NCI-H1694 (cell line): ENCODE results near the gene NUTM2F.
"Not testable (repeated sequence)": the region's sequence is repeated elsewhere in the genome, so short reads cannot be mapped to it uniquely, and the experiment has no call there.

Experiments
- DNase-seq: peaks from one replicate; lab custom pipeline; 2025; lab: John Stamatoyannopoulos, UW

The NUTM2F gene

DNA sequence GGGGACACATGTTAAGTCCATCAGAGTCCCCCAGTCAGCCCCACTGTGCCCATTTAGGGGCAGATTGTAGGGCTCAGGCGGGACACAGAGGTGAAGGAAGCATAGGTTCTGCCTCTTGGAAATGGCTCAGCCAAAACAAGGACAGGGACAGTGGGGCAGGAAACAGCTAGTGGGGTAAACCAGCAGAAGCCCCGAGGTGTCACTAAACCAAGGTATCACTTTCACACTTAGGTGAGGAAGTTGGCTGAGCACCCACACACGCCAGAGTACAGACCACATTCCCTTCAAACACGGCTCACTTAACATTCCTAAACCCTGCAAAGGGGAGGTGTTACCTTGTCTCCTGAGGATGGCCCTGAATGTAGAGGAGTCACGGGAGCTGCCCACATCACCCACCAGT, 12.2 kb downstream of the NUTM2F start:
- not testable (repeated sequence) for DNase-seq

- DNase-seq, result not testable (repeated sequence)
These were observed 13.1 kb downstream of the NUTM2F start for GRCh38 chr9:94315034-94315984.

- DNase-seq, result no peak
These were observed 25.1 kb downstream of the NUTM2F start for GRCh38 chr9:94303321-94303720.

GRCh38 chr9:94302426-94302825, 26.0 kb downstream of the NUTM2F start:
- no peak for DNase-seq

- DNase-seq, result no peak
These were observed 26.9 kb downstream of the NUTM2F start for GRCh38 chr9:94301583-94301982.

GRCh38 chr9:94300470-94301301, 27.8 kb downstream of the NUTM2F start:
- no peak for DNase-seq

- no peak for DNase-seq
These were observed 29.4 kb downstream of the NUTM2F start for GRCh38 chr9:94298949-94299599.

- no peak for DNase-seq
These were observed 38.8 kb downstream of the NUTM2F start for GRCh38 chr9:94289691-94290090.

DNA sequence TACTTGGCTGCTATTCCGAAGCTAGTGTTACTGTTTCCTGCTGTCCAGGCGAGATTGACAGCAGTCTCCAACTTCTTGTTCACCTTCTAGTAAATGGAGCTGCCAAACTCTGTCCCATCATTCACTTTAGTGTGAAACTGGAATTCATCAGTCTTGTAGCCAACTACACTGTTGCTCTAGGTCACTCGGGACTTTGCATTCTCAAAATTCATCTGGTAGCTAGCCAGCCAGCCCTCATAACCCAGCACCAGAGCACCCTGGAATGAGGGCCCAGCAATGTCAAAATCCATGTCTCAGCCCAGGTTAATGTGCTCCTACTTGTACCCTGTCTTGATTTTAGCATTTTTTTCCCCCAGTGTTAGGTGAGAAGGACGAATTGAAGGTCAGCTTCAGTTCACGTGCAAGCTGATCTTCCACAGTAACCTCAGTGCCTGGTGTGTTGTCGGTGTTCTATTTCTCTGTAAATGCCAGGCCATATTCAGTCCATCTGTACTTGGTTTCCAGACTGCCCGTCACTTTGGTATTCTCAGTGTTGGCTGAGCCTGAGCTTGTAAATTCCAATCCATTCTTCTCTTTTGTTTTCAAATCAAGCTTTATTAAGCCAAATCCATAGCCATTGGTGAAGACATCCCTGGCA, 40.4 kb downstream of the NUTM2F start:
- no peak for DNase-seq

DNA sequence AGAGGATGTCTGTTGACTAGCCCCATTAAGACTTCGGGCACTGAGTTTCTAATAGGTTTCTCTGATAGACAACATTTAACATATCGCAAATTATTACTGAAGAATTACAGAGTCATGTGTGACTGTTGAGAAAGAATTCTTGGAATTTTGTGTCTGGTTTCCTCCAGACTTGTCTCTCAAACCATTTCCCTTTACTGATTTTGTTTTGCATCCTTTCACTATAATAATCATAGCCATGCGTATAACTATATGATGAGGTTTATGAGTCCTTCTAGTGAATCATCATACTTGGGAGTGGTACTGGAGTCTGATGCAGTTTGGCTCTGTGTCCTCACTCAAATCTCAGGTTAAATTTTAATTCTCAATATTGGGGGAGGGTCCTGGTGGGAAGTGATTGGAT, 42.3 kb downstream of the NUTM2F start:
- no peak for DNase-seq

- DNase-seq, result no peak
These were observed 47.3 kb downstream of the NUTM2F start for GRCh38 chr9:94281101-94281500.

DNA sequence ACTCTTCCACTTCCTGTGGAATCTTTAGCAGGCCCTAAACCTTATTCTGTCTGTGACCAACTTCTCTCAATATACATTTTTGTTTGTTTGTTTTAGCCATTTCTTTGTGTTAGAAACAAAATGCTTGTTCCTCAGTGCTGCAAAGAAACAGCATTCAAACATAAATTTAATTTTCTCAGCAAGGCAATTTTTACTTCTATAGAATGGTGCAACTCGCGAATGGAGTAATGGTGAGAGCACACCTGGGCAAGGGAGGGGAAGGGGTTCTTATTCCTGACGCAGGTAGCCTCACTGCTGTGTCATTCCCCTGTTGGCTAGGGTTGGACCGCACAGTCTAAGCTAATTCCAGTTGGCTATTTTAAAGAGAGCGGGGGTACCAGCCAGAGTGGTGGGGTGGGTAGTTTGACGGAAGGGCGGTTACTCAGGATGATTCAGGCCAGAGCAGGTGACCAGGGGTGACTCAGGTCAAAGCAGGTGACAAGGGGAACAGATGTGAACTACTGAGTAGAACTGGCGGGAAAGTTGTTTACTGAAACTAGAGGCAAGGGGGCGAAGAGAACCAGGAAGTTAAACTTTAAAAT, 47.9 kb downstream of the NUTM2F start:
- no peak for DNase-seq

DNA sequence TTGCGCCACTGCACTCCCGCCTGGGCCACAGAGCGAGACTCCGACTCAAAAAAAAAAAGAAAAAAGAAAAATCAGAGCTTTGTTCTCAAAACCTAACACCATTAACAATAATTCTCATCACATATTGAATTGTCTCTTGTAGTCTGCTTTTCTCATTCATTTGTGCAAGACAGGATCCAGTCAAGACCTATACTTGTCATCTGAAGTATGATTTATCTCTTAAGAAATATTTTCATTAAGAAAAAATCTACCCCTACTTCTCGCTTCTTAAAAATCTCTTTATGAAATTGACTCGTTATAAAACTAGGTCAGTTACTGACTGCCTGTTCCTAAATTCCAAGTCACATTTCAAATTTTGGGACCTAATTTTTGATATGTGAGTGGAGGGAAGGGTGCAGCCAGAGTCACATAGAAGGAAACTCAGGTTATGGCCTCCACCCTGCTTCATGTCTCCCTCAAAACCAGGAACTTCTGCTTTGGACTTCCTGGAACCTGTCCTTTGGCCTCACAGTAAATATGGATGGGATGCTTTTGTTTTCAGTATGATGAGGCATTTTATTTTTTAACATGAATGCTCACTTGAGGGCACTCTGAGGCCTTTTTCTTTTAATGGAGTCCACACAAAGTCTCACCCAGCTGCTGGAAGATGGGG, 50.4 kb downstream of the NUTM2F start:
- DNase-seq, result no peak

- not testable (repeated sequence) for DNase-seq
These were observed 51.4 kb downstream of the NUTM2F start for GRCh38 chr9:94277029-94277428.

DNA sequence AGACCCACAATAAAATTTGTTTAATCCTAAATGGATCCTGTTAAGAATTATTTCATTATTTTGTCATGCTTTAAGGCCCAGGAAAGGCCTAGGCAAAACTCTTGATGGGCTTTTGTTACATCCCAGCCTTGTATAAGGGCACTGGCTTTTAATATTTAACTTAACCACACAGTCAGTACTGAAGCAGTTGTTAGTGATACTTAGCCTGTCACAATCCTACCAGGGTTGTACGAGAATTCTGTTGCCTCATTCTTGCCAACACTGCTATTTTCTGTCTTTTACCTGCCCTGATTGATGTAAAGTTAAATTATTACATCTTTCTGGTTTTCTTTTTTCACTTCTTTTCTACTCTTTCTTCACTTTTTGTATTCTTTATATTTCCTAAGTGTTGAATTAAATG, 58.4 kb downstream of the NUTM2F start:
- no peak for DNase-seq

- DNase-seq, result no peak
These were observed 59.2 kb downstream of the NUTM2F start for GRCh38 chr9:94269264-94269663.
